GM19463 (cell line): Measurements from ENCODE around the gene CCNY.
A peak's percentile ranks its signal among the peaks of the same experiment; 100 is the strongest.
"Not testable (repeated sequence)": the region's sequence is repeated elsewhere in the genome, so short reads cannot be mapped to it uniquely, and the experiment has no call there.

Experiments used
- ATAC-seq: cut with Tn5 transposase; IDR thresholded peaks from one replicate; pipeline ENCODE4 v1.9.1; 2021; ENCODE audit warnings: mild to moderate bottlenecking, moderate library complexity; ENCODE audit not compliant: unreplicated experiment

CCNY gene

DNA sequence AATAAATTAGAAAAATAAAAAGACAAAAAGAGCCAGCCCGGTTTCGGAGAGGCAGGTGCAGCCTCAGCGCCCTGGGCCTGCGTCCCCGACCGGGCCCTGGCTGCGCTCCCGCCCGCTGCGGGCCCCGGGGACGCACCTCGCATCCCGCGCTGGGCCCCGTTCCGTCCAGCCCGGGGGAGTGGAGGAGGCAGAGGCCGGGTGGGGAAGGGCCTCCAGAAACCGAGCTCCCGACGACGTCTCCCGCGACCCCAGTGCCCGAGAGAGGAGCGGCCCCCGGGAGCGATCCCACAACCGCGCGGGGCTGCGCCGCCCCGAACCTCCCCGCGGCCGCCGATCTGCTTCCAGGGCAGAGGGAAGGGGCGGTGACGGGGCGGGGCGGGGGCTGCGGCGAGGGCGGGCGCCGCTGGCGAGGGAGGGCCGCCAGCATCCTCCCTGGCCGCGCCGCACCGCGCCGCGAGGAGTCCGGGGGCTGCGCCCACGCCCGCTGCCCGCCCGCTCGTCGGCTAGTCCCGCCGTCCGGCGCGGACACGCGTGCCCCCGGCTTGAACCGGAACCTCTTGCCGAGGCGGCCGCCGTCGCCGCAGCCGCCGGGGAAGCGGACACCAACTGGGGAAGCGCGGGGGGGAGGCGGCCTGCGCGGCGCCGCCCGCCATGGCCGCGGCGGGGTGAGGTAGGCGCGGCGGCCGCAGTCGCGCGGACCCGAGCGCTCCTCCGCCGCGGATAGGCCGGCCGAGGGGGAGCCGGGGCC lies at the start of gene CCNY:
Gene CCNY, plus strand, starts transcription at position 426 of the 748 bp plus-strand sequence. CDS start 545 bp downstream, outside the sequence.
- ATAC-seq: peak; percentile 64

- ATAC-seq: no peak
These were observed 47.1 kb upstream of the CCNY start for GRCh38 chr10:35289198-35289597.

DNA sequence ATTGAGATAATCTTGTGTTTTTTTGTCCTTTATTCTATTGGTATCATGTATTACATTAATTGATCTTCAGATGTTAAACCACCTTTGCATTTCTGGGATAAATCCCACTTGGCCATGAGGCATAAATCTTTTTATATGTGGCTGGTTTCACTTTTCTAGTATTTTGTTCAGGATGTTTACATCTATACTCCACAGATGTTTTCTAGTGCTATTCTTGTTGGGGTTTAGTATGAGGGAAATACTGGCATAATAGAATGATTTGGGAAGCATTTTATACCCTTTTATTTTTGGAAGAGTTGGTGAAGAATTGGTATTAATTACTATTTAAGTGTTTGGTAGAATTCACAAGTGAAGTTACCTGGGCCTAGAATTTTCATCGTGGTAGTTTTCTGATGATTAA lies 41.8 kb upstream of the CCNY start:
- no peak for ATAC-seq

DNA sequence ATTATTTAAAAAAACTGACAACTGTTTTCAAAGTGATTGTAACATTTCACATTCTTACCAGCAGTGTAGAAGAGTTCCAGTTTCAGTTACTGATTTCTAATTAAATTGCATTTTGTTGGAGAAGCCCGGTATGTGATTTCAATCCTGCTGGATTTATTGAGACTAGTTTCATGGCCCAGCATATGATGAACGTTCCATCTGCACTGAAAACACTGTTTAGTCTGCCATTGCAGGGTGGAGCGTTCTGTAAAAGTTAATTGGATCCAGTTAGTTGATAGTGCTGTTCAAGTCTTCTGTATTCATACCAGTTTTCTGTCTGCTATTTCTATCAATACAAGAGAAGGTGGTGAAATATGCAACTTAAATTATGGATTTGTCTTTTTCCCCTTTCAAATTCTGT lies 37.3 kb upstream of the CCNY start:
- ATAC-seq: no peak

DNA sequence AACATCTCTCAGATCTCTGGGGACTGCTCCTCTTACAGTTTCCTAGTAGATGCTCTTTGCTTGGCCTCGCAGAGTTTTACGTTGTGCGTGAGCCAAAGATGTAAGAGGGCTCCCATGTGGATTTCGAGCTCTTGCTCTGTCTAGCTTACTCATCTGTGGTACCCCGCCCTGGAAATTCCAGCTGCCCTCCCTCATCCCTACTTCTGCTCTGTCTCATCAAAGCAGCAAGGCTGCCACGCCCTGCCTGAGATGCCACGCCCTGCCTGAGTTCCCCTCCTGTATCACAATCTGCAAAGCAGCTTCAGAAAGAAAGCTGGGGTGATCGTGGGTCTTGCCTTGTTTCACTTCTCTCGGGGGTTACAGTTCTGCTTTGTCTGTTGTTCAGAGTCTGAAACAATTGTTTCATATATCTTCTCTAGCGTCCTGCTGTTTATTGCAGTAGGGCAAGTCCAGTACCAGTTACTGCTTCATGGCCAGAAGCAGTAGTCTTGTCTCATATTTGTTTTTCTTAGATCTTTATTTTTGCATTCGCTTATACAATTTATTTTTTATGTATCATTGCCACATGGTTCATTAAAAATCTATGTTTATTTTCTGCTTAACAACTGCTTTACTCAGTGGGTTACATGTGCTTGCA lies 36.1 kb upstream of the CCNY start:
- ATAC-seq: peak; percentile 97

- ATAC-seq: no peak
These were observed 31.7 kb upstream of the CCNY start for GRCh38 chr10:35304649-35305048.

DNA sequence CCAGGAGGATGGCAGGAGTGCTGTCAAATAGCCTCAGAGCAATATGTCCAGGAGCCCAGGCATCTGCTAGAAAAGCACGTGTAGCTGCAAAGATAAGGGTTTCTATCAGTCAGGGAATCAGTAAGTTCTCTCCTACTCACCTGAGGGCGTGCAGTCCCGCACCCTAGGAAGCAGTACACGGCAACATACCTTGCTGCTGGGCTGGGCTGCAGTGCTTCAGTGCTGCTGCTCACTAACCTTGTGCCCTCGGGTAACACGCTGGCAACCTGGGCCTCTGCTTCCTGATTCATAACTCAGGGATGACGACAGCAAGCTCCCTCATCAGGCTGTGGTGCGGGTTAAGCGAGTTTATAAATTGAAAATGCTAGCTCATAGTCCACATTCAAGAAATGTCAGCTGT lies 29.5 kb upstream of the CCNY start:
- no peak for ATAC-seq

DNA sequence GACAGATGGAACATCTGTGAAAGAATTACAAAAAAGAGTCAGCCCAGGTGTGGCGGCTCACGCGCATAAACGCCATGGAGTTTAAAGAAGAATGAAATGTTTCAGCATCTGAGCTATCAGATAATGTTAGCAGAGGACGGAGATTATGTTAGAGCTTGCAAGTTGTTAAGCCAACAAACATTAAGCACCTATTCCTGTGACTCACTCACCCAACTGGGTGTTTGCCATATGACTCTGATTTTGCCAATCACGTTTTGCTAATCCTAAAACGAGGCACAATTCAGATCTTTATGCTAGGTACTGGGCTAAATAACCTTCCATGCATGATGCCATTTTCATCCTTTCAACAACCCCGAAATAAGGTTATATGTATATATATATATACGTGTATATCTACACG lies 29.0 kb upstream of the CCNY start:
- ATAC-seq: no peak

GRCh38 chr10:35308809-35309208 lies 27.5 kb upstream of the CCNY start:
- no peak for ATAC-seq

DNA sequence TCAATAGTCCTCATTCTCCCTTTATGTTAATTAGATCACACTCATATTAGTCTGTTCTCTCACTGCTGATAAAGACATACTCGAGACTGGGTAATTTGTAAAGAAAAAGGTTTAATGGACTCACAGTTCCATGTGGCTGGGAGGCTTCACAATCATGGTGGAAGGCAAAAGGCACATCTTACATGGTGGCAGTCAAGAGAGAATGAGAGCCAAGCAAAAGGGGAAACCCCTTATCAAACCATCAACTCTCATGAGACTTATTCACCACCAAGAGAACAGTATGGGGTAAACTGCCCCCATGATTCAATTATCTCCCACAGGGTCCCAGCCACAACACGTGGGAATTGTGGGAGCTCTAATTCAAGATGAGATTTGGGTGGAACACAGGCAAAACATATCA lies 22.2 kb upstream of the CCNY start:
- not testable (repeated sequence) for ATAC-seq

GRCh38 chr10:35315235-35315634 lies 21.1 kb upstream of the CCNY start:
- not testable (repeated sequence) for ATAC-seq

DNA sequence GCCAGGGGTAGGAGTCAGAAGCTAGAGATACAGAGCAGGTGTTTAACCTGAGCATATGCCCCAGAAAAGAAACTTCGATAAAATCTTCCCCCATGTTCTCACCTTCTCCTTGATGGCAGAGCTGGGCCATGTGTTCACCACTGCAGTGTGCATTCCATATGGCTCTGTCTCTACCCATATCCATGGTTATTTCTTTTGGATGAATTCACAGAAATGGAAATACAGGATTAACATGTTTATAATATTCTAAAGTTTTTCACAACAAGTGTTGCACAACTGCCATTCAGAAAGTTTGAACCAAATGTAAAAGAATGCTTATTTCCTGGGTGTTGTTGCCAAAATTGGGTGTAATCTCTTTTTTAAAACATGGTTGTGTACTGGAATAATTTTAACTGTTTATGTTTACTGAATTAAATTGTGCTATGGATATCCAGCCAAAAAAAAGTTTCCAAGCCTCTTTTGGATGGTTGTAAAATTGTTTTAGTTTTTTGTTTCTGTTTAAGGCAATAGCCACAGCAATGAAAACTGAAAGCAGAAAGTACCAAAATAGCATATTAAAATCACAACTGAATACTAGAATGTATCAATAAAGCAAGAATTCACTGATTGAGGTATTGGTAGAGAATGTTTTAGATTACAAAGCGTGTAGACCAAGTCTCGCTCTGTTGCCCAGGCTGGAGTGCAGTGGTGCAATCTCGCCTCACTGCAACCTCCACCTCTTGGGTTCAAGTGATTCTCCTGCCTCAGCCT lies 19.9 kb upstream of the CCNY start:
- no peak for ATAC-seq

DNA sequence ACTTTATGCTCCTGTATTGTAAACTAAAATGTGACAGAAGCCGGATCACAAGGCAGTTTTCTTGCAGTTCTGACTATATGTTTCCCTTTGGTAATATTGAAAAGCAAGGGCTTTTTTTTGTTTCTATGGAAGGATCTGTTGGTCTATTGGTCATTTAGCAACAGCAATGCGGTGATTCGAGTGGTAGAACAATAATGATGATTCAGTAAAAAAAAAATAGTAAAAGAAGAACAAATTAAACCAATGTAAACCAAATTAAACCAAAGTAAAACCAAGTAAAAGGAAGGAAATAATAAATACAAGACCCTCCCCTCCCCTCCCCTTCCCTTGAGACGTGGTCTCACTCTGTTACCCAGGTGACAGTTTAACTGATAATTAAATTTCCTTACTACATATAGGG lies 17.8 kb upstream of the CCNY start:
- ATAC-seq: no peak

DNA sequence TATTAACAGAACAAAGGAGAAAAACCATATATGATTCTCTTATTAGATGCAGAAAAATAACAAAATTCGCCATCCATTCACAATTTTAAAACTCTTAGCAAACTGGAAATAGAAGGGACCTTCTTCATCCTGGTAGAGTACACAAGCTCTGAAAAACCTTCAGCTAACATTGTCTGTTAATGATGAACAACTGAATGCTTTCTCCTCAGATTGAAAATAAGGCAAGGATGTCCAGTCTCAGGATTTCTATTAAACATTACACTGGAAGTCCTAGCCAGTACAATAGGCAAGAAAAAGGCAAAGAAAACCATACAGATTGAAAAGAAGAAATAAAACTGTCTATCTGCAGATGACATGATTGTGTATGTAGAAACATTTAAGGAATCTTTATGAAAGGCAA lies 16.0 kb upstream of the CCNY start:
- no peak for ATAC-seq

DNA sequence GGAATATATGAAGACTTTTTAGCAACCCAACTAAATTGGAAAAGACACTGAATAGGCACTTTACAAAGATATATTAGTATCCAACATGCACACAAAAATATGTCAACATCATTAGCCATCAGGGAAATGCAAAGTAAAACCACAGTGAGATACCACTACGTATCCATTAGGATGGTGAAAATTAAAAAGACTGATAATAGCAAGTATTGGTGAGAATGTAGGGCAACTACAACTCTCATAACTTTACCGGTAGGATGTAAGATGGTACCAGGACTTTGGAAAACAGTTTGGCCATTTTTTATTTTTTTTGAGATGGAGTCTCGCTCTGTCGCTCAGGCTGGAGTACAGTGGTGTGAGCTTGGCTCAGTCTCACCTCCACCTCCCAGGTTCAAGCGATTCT lies 13.7 kb upstream of the CCNY start:
- ATAC-seq: no peak

DNA sequence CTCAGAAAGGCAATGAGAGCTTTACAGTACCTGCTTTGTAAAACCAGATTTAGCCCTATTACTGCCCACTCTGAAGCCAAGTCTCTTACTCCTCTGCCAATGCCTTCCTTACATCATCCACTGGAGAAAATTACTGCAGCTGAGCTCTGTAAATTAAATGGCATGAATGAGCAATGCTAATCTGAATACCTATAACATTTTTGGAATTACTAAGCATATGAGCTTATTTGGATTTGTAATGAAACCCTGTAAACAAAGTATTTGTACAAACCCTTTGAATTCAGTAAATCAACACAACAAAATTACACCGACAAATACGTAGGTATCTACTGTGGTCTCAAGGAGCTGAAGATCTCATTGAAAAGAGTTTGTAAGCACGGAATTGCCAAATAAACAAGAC lies 12.1 kb upstream of the CCNY start:
- ATAC-seq: no peak

GRCh38 chr10:35326466-35327235 lies 9.7 kb upstream of the CCNY start:
- ATAC-seq: no peak

GRCh38 chr10:35327790-35328403 lies 8.4 kb upstream of the CCNY start:
- ATAC-seq: no peak

GRCh38 chr10:35328404-35329037 lies 7.8 kb upstream of the CCNY start:
- ATAC-seq: no peak

DNA sequence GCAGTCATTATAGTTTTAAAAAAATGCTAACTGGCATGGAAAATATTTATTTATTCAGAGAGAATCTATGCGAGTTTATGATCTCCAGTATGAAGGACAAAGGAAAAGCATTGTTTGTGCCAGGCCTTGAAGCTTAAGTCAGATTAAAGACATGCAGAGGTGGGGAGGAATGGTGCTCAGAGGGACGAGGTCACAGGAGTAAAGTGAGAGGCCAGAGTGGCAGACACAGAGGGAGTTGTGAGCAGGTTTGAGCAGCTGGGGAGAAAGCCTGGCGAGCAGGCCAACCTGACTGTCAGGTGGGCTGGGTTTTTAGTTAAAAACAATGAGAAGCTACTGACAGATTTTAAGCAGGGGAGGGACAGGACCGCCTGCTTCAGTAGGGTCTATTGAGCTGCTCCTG lies 6.8 kb upstream of the CCNY start:
- no peak for ATAC-seq
